ENCODE measurements around the gene COL5A2.

DNA sequence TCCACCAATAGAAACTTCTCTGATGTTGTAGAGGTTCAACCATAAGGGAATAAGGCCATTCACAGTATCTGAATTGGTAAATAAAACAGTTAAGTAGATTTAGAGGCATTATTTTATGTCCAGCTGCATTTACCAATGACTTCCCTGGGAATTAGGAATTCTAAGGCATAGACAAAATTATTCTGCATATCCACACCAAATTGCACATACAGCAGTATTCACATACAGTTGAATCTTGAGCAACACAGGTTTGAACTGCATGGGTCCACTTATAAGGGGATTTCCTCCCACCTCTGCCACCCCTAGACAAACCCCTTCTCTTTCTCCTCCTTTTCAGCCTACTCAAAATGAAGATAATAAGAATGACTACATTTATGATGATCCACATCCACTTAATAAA lies 54.4 kb downstream of the COL5A2 start:
- TF ChIP-seq, protein P1, sequence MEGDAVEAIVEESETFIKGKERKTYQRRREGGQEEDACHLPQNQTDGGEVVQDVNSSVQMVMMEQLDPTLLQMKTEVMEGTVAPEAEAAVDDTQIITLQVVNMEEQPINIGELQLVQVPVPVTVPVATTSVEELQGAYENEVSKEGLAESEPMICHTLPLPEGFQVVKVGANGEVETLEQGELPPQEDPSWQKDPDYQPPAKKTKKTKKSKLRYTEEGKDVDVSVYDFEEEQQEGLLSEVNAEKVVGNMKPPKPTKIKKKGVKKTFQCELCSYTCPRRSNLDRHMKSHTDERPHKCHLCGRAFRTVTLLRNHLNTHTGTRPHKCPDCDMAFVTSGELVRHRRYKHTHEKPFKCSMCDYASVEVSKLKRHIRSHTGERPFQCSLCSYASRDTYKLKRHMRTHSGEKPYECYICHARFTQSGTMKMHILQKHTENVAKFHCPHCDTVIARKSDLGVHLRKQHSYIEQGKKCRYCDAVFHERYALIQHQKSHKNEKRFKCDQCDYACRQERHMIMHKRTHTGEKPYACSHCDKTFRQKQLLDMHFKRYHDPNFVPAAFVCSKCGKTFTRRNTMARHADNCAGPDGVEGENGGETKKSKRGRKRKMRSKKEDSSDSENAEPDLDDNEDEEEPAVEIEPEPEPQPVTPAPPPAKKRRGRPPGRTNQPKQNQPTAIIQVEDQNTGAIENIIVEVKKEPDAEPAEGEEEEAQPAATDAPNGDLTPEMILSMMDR (IDR thresholded peaks at IDR 0.05; ENCODE audit: borderline replicate concordance, extremely low read depth, low read length, poor library complexity, severe bottlenecking) = no peak
- TF ChIP-seq EZH2 (IDR thresholded peaks at IDR 0.05; ENCODE audit: borderline replicate concordance, low read depth, low read length, severe bottlenecking) = no peak

Data from DND-41 (cell line).